ENCODE measurements around the gene XKR7. TPM values are rescaled to one million over a fixed set of nuclear protein-coding genes. Genes with fewer than 3 reads are reported as not detected.

The XKR7 gene
- total and polyA plus RNA-seq, 10 of the 15 experiments (the other 5 are each of a cell fraction or from before 2014, with no cell fraction given) = not detected

GRCh38 chr20:32019156-32019510, 51.2 kb downstream of the XKR7 start:
- Histone ChIP-seq H4K20me1 (ENCODE audit: control insufficient read depth, insufficient read depth) (no peaks in the 10 kb centered on the region), H2AFZ (ENCODE audit: control insufficient read depth, low read depth, low read length) (no peak overlapping the region), H3K4me1 (ENCODE audit: control insufficient read depth, insufficient read depth, low read length) (no peaks in the 10 kb centered on the region), H3K79me2 (ENCODE audit: control insufficient read depth, insufficient read depth, low read length) (no peaks in the 10 kb centered on the region), H3K9ac (ENCODE audit: control insufficient read depth, insufficient read depth, low read length) (no peak overlapping the region), H3K27me3 (replicated peaks in 1 of 2; ENCODE audit: control insufficient read depth in 2 of 2, insufficient read depth in 2 of 2, low read length in 1 of 2) (peaks cover 8 to 12% of the 10 kb centered on the region in 2 experiments), H3K4me3 (no peak overlapping the region), H3K27ac (ENCODE audit: control insufficient read depth, insufficient read depth) (no peak overlapping the region), H3K9me3 (replicated peaks; ENCODE audit: control insufficient read depth, insufficient read depth, low read length) (no peaks in the 10 kb centered on the region), H3K4me2 (ENCODE audit: control insufficient read depth, insufficient read depth) (peak overlapping the region; percentile 55; the same call in 1 of the 2 replicates), H3K36me3 (ENCODE audit: control insufficient read depth in 2 of 2, insufficient read depth in 2 of 2, low read length in 1 of 2) (no peaks in the 10 kb centered on the region)
- in situ Hi-C loops (cut with MboI) = no loop called here
- ChIA-PET CTCF (interaction anchor here (1.9 to 2.5 kb wide), 3 partner anchors 10 to 15 kb away, joined by 9 to 11 read pairs (median 9); no protein-coding TSS in a partner anchor), RAD21 (ENCODE audit: unreplicated experiment) (interaction anchor here (1.1 to 1.4 kb wide), 2 partner anchors 13 to 67 kb away, joined by 3 read pairs; partner anchors contain the start of gene PDRG1), SMC1A (ENCODE audit: uncharacterized antibody, unreplicated experiment) (interaction anchor here (1.4 kb wide), 1 partner anchor 15 kb away, joined by 7 read pairs; no protein-coding TSS in a partner anchor), POLR2A (interaction anchor here (0.8 kb wide), 1 partner anchor 39 kb away, joined by 3 read pairs; no protein-coding TSS in a partner anchor)
- intact Hi-C loops (cut with micrococcal nuclease; ENCODE audit: unreplicated experiment) = loop anchor here (5.0 kb wide), 1 partner anchor 172 kb away; the partner anchor contains the start of gene FOXS1
- 0% methylated on average over 15 of the region's 42 CpGs for WGBS (ENCODE audit: insufficient coverage, insufficient replicate concordance, low lambda C conversion rate, missing lambda C conversion rate)
- ATAC-seq (no peak), DNase-seq (ENCODE audit: low read depth, low spot score) (no peak), FAIRE-seq (no peak)
- 0 out of 2 replicates have a peak, but pooled peaks have one; percentile 22 for TF ChIP-seq IKZF1 (conservative IDR thresholded peaks at IDR 0.05)
- TF ChIP-seq ZBTB4 (CRISPR knock-in tag; IDR thresholded peaks at IDR 0.05) = no peak
- TF ChIP-seq MTA3 (IDR thresholded peaks at IDR 0.05; ENCODE audit: borderline replicate concordance, low read length) = no peak
- no peak for TF ChIP-seq NFYA (IDR thresholded peaks at IDR 0.05; ENCODE audit: borderline replicate concordance, low read depth, low read length)
- no peak for TF ChIP-seq KDM1A (IDR thresholded peaks at IDR 0.05; ENCODE audit: borderline replicate concordance)
- TF ChIP-seq MYC (IDR thresholded peaks at IDR 0.05; ENCODE audit: insufficient read depth, insufficient read length, insufficient replicate concordance, low read length, severe bottlenecking) = no peak
- TF ChIP-seq E2F8 (IDR thresholded peaks at IDR 0.05; ENCODE audit: low read depth, partially characterized antibody) = no peak
- no peak for TF ChIP-seq HDAC6 (IDR thresholded peaks at IDR 0.05; ENCODE audit: unreplicated experiment)
- no peak for TF ChIP-seq SMARCA5 (IDR thresholded peaks at IDR 0.05)
- TF ChIP-seq IKZF2 (IDR thresholded peaks at IDR 0.05) = no peak
- no peak for TF ChIP-seq SREBF2 (IDR thresholded peaks at IDR 0.05; ENCODE audit: low read length)
- TF ChIP-seq CTCF (IDR thresholded peaks at IDR 0.05 in 2 of 3, conservative IDR thresholded peaks at IDR 0.05 in 1 of 3; ENCODE audit: control insufficient read depth in 2 of 3, extremely low read depth in 1 of 3, insufficient read depth in 1 of 3, low read depth in 3 of 3, low read length in 3 of 3) = peak in 1 of 3 experiments; percentile 20; a peak in 1 of 6 replicates
- TF ChIP-seq HDAC2 (IDR thresholded peaks at IDR 0.05) = no peak
- no peak for TF ChIP-seq CEBPB (IDR thresholded peaks at IDR 0.05; ENCODE audit: borderline replicate concordance in 1 of 2, low read depth in 2 of 2, low read length in 2 of 2)
- TF ChIP-seq ZNF384 (IDR thresholded peaks at IDR 0.05; ENCODE audit: borderline replicate concordance, low read depth, low read length) = no peak
- no peak for TF ChIP-seq SPI1 (IDR thresholded peaks at IDR 0.05; ENCODE audit: borderline replicate concordance, insufficient read depth, low read depth, low read length)
- BruUV-seq (replicated peaks) = no TSS peak

Data from GM12878 (cell line).